H1 (cell line): ENCODE data around the gene THPO. TPM values are rescaled to one million over a fixed set of nuclear protein-coding genes. Genes with fewer than 3 reads are reported as not detected.

ENCODE experiments used
- CBX5 ChIP-seq: fragments of 300-800, 300-1000 bp; sonication (generic); IDR thresholded peaks from 2 replicates; pipeline ENCODE4 v1.7.1; 2016; ENCODE audit warnings: antibody characterized with exemption, low read length, low read depth
- POLR2A ChIP-seq, 2 experiments: IDR thresholded peaks; 1 replicate in 1 of 2; 2 replicates in 1 of 2; pipeline ENCODE4 v1.6.1; 2011; ENCODE audit warnings: low read depth in 2 of 2, low read length in 2 of 2, mild to moderate bottlenecking in 2 of 2; ENCODE audit errors: control extremely low read depth in 1 of 2
- POLR2AphosphoS5 ChIP-seq: IDR thresholded peaks from 2 replicates; pipeline ENCODE4 v1.6.1; 2011; ENCODE audit warnings: low read depth, low read length
- RAD21 ChIP-seq, 2 experiments: IDR thresholded peaks in 1 of 2; conservative IDR thresholded peaks in 1 of 2; 2 replicates each; pipeline ENCODE4 v1.6.1; 2011; ENCODE audit warnings: low read depth in 2 of 2, low read length in 2 of 2, improper control_type of control experiment in 1 of 2, inconsistent platforms in 1 of 2, mild to moderate bottlenecking in 1 of 2, moderate library complexity in 1 of 2
- SIRT6 ChIP-seq: IDR thresholded peaks from one replicate; pipeline ENCODE4 v1.7.1; 2012; ENCODE audit warnings: low read length, inconsistent platforms
- TAF7 ChIP-seq: optimal IDR thresholded peaks from 2 replicates; pipeline ENCODE3; 2011; ENCODE audit warnings: low read depth, mild to moderate bottlenecking, inconsistent platforms, low read length, moderate library complexity, borderline replicate concordance
- TEAD4 ChIP-seq: IDR thresholded peaks from 2 replicates; pipeline ENCODE4 v1.6.1; 2012; ENCODE audit warnings: low read depth, low read length, inconsistent platforms, mixed read lengths
- USF2 ChIP-seq: IDR thresholded peaks from 2 replicates; pipeline ENCODE4 v1.6.1; 2011; ENCODE audit warnings: low read length, improper control_type of control experiment
- ZNF274 ChIP-seq: IDR thresholded peaks from 2 replicates; pipeline ENCODE4 v1.7.0; 2012; ENCODE audit warnings: low read length, borderline replicate concordance; ENCODE audit errors: extremely low read depth
- polyA plus RNA-seq, 7 experiments: library from polyadenylated mRNA; depleted of rRNA in 3 of 7; stranded (reverse) in 5 of 7; unstranded in 2 of 7; fragments of >200 nt in 5 of 7; fragments of 200-250 nt in 2 of 7; gene quantifications; 1 replicate in 5 of 7; 2 replicates in 1 of 7; 4 replicates in 1 of 7; pipeline versions ENCODE4 v1.2.1 to v1.2.3, GENCODE V29; 2011 to 2013; ENCODE audit warnings: missing spikeins in 2 of 7, mixed read lengths in 2 of 7
- total RNA-seq: library from RNA; stranded (reverse); fragmentation: NEBNext Ultra II Directional; extraction: Animal tissue kit (Norgen Biotek cat#: 25700); gene quantifications from 2 replicates; pipeline ENCODE4 v1.2.1, GENCODE V29; 2021

THPO gene
- total and polyA plus RNA-seq, 2 of the 8 experiments (the other 6 are each of a cell fraction or from before 2014, with no cell fraction given): 0.82 to 1.2 TPM

GRCh38 chr3:184373422-184373821 lies 4.6 kb downstream of the THPO start (continued):
- TF ChIP-seq USF2: no peak
- no peak for TF ChIP-seq ZNF274
- TF ChIP-seq RAD21 (IDR thresholded peaks at IDR 0.05 in 1 of 2, conservative IDR thresholded peaks at IDR 0.05 in 1 of 2; ENCODE audit: low read depth in 2 of 2, low read length in 2 of 2): no peak
- no peak for TF ChIP-seq TEAD4
- no peak for TF ChIP-seq CBX5
- TF ChIP-seq POLR2AphosphoS5: no peak
- no peak for TF ChIP-seq TAF7
- no peak for TF ChIP-seq POLR2A (IDR thresholded peaks at IDR 0.05; ENCODE audit: control extremely low read depth in 1 of 2, low read depth in 2 of 2, low read length in 2 of 2)
- TF ChIP-seq SIRT6: no peak
